Endothelial cell (in vitro differentiated cells): ENCODE data around the gene COMMD2. TPM values are rescaled to one million over a fixed set of nuclear protein-coding genes. Genes with fewer than 3 reads are reported as not detected.

Experiments
- DNase-seq: peaks from one replicate; pipeline ENCODE4 v3.0.0; 2021; ENCODE audit warnings: low spot score
- H3K27ac Mint-ChIP-seq: one replicate; pipeline ENCODE4 v1.8.0; 2021; ENCODE audit warnings: mixed read lengths, inconsistent platforms; ENCODE audit not compliant: unreplicated experiment
- H3K27me3 Mint-ChIP-seq: one replicate; pipeline ENCODE4 v1.8.0; 2021; ENCODE audit warnings: mild to moderate bottlenecking, moderate library complexity, mixed read lengths, inconsistent platforms; ENCODE audit not compliant: unreplicated experiment
- H3K36me3 Mint-ChIP-seq: one replicate; pipeline ENCODE4 v1.8.0; 2021; ENCODE audit warnings: mild to moderate bottlenecking, low read depth, mixed read lengths, inconsistent platforms; ENCODE audit not compliant: unreplicated experiment
- H3K4me1 Mint-ChIP-seq: one replicate; pipeline ENCODE4 v1.8.0; 2021; ENCODE audit warnings: mild to moderate bottlenecking, mixed read lengths, inconsistent platforms; ENCODE audit not compliant: unreplicated experiment
- H3K4me3 Mint-ChIP-seq: one replicate; pipeline ENCODE4 v1.8.0; 2021; ENCODE audit warnings: mild to moderate bottlenecking, mixed read lengths, inconsistent platforms; ENCODE audit not compliant: unreplicated experiment
- H3K9me3 Mint-ChIP-seq: one replicate; pipeline ENCODE4 v1.8.0; 2021; ENCODE audit warnings: mixed read lengths, inconsistent platforms; ENCODE audit not compliant: unreplicated experiment
- CTCF ChIP-seq: fragments of 200-600 bp; sonication (generic); IDR thresholded peaks from one replicate; pipeline ENCODE4 v1.5.0; 2021; ENCODE audit warnings: antibody characterized with exemption; ENCODE audit not compliant: unreplicated experiment
- total RNA-seq: library from RNA; stranded (reverse); fragmentation: NEBNext Ultra II Directional; extraction: Animal tissue kit (Norgen Biotek cat#: 25700); gene quantifications from one replicate; pipeline ENCODE4 v1.2.1, GENCODE V29; 2021; ENCODE audit not compliant: unreplicated experiment

Gene COMMD2
- total RNA-seq, 1 donor from 2014 or later, result 43.8 TPM

GRCh38 chr3:149792452-149793270 lies 40.4 kb upstream of the COMMD2 start, which contains the start of gene ANKUB1:
TSS of gene ANKUB1 (minus strand) at chr3:149792554. CDS start at chr3:149792366, 188 bp downstream.
- H3K9me3 Mint-ChIP-seq, result no peaks in the 10 kb centered on the region
- no peaks in the 10 kb centered on the region for H3K27me3 Mint-ChIP-seq
- DNase-seq, result no peak

GRCh38 chr3:149790698-149791097 lies 38.4 kb upstream of the COMMD2 start:
- H3K36me3 Mint-ChIP-seq, result no peaks in the 10 kb centered on the region
- DNase-seq, result no peak
- no peaks in the 10 kb centered on the region for H3K27me3 Mint-ChIP-seq
- no peak for TF ChIP-seq CTCF
- no peak overlapping the region for H3K27ac Mint-ChIP-seq
- H3K4me1 Mint-ChIP-seq, result peaks cover 3% of the 10 kb centered on the region
- no peak overlapping the region for H3K4me3 Mint-ChIP-seq
- H3K9me3 Mint-ChIP-seq, result no peaks in the 10 kb centered on the region

More at GRCh38 chr3:149792452-149793270, 40.4 kb upstream of the COMMD2 start, which contains the start of gene ANKUB1:
- no peaks in the 10 kb centered on the region for H3K36me3 Mint-ChIP-seq
- TF ChIP-seq CTCF, result no peak
- no peaks in the 10 kb centered on the region for H3K4me1 Mint-ChIP-seq
- H3K27ac Mint-ChIP-seq, result no peak within 1 kb of the TSS
- no peak within 1 kb of the TSS for H3K4me3 Mint-ChIP-seq

GRCh38 chr3:149790268-149790667 lies 38.0 kb upstream of the COMMD2 start:
- no peak for TF ChIP-seq CTCF
- H3K9me3 Mint-ChIP-seq, result no peaks in the 10 kb centered on the region
- H3K36me3 Mint-ChIP-seq, result no peaks in the 10 kb centered on the region
- no peak for DNase-seq
- H3K27me3 Mint-ChIP-seq, result no peaks in the 10 kb centered on the region
- H3K4me3 Mint-ChIP-seq, result no peak overlapping the region
- H3K27ac Mint-ChIP-seq, result no peak overlapping the region
- peaks cover 3% of the 10 kb centered on the region for H3K4me1 Mint-ChIP-seq

- no peaks in the 10 kb centered on the region for H3K36me3 Mint-ChIP-seq
- DNase-seq, result no peak
- no peaks in the 10 kb centered on the region for H3K9me3 Mint-ChIP-seq
- H3K27ac Mint-ChIP-seq, result no peak overlapping the region
- H3K27me3 Mint-ChIP-seq, result no peaks in the 10 kb centered on the region
- no peak overlapping the region for H3K4me3 Mint-ChIP-seq
- no peak for TF ChIP-seq CTCF
- H3K4me1 Mint-ChIP-seq, result peaks cover 7% of the 10 kb centered on the region
Observed at GRCh38 chr3:149784064-149784704, 31.9 kb upstream of the COMMD2 start.

GRCh38 chr3:149783576-149783975 lies 31.3 kb upstream of the COMMD2 start:
- H3K27ac Mint-ChIP-seq, result no peak overlapping the region
- DNase-seq, result no peak
- H3K27me3 Mint-ChIP-seq, result no peaks in the 10 kb centered on the region
- no peaks in the 10 kb centered on the region for H3K9me3 Mint-ChIP-seq
- no peaks in the 10 kb centered on the region for H3K36me3 Mint-ChIP-seq
- TF ChIP-seq CTCF, result no peak
- H3K4me3 Mint-ChIP-seq, result no peak overlapping the region
- peaks cover 7% of the 10 kb centered on the region for H3K4me1 Mint-ChIP-seq
